Left ventricle myocardium inferior (tissue), 1 donor: ENCODE results near the gene PRIM1. TPM values are rescaled to one million over a fixed set of nuclear protein-coding genes. Genes with fewer than 3 reads are reported as not detected.

Experiments
- DNase-seq: peaks from one replicate; pipeline ENCODE4 v3.0.0-alpha.2; 2020
- H3K27ac ChIP-seq: fragments of 200-600 bp; replicated peaks from 2 replicates; pipeline ENCODE4 v1.8.0; 2021
- H3K27me3 ChIP-seq: fragments of 200-600 bp; 2 replicates; pipeline ENCODE4 v1.8.0; 2021; ENCODE audit warnings: low read depth
- H3K36me3 ChIP-seq: fragments of 200-600 bp; 2 replicates; pipeline ENCODE4 v1.8.0; 2021
- H3K4me1 ChIP-seq: fragments of 200-600 bp; 2 replicates; pipeline ENCODE4 v1.8.0; 2021
- H3K4me3 ChIP-seq: fragments of 200-600 bp; 2 replicates; pipeline ENCODE4 v1.8.0; 2021; ENCODE audit warnings: mild to moderate bottlenecking, moderate library complexity
- H3K9me3 ChIP-seq: fragments of 200-600 bp; replicated peaks from 2 replicates; pipeline ENCODE4 v1.8.0; 2021
- CTCF ChIP-seq: fragments of 200-600 bp; IDR thresholded peaks from 2 replicates; pipeline ENCODE4 v1.8.0; 2021; ENCODE audit warnings: antibody characterized with exemption, mild to moderate bottlenecking, borderline replicate concordance
- intact Hi-C: fragments of 100-400 bp; cut with micrococcal nuclease; formaldehyde crosslinking; loops from one replicate; pipeline ENCODE4 v1.11.0; 2022
- total RNA-seq: library from RNA; stranded (reverse); fragmentation: NEBNext Ultra II Directional; extraction: Animal tissue kit (Norgen Biotek cat#: 25700); gene quantifications from one replicate; pipeline ENCODE4 v1.2.1, GENCODE V29; 2021
- donor health status: DM: no; HTN: yes; CAD: no; lungs with severe emphysema.

The PRIM1 gene
- total RNA-seq, 1 donor from 2014 or later = 2.7 TPM

- H3K4me1 ChIP-seq = no peaks in the 10 kb centered on the region
- no peak overlapping the region for H3K4me3 ChIP-seq
- H3K36me3 ChIP-seq = no peaks in the 10 kb centered on the region
- H3K9me3 ChIP-seq = no peaks in the 10 kb centered on the region
- intact Hi-C loops = no loop called here
- no peak for DNase-seq
- H3K27me3 ChIP-seq = no peaks in the 10 kb centered on the region
- H3K27ac ChIP-seq = no peak overlapping the region
- TF ChIP-seq CTCF = no peak
Observed at GRCh38 chr12:56699020-56699661, 53.0 kb downstream of the PRIM1 start.

- no peaks in the 10 kb centered on the region for H3K27me3 ChIP-seq
- intact Hi-C loops = no loop called here
- no peaks in the 10 kb centered on the region for H3K4me1 ChIP-seq
- no peak for TF ChIP-seq CTCF
- no peaks in the 10 kb centered on the region for H3K9me3 ChIP-seq
- H3K36me3 ChIP-seq = no peaks in the 10 kb centered on the region
- H3K4me3 ChIP-seq = no peak overlapping the region
- DNase-seq = no peak
- no peak overlapping the region for H3K27ac ChIP-seq
Observed at GRCh38 chr12:56695327-56696101, 56.6 kb downstream of the PRIM1 start.

- no peak overlapping the region for H3K27ac ChIP-seq
- no peaks in the 10 kb centered on the region for H3K27me3 ChIP-seq
- no peak for DNase-seq
- peaks cover 5% of the 10 kb centered on the region for H3K4me1 ChIP-seq
- H3K36me3 ChIP-seq = no peaks in the 10 kb centered on the region
- H3K4me3 ChIP-seq = no peak overlapping the region
- TF ChIP-seq CTCF = no peak
- intact Hi-C loops = no loop called here
- H3K9me3 ChIP-seq = no peaks in the 10 kb centered on the region
Observed at GRCh38 chr12:56694161-56694560, 58.0 kb downstream of the PRIM1 start.

- Histone ChIP-seq H3K27me3 (no peaks in the 10 kb centered on the region), H3K36me3 (peaks cover 5% of the 10 kb centered on the region), H3K4me3 (peak overlapping the region; percentile 95), H3K4me1 (peaks cover 54% of the 10 kb centered on the region), H3K27ac (peak overlapping the region; percentile 97), H3K9me3 (no peaks in the 10 kb centered on the region)
- DNase-seq = no peak
- TF ChIP-seq CTCF = no peak
- intact Hi-C loops = no loop called here
Observed at GRCh38 chr12:56688846-56689109, 63.3 kb downstream of the PRIM1 start.

- peak within 1 kb of the TSS; percentile 95 for H3K4me3 ChIP-seq
- DNase-seq = peak; percentile 98
- peaks cover 5% of the 10 kb centered on the region for H3K36me3 ChIP-seq
- peaks cover 59% of the 10 kb centered on the region for H3K4me1 ChIP-seq
- H3K27ac ChIP-seq = peak within 1 kb of the TSS; percentile 97
- H3K27me3 ChIP-seq = no peaks in the 10 kb centered on the region
- H3K9me3 ChIP-seq = no peaks in the 10 kb centered on the region
- intact Hi-C loops = no loop called here
- no peak for TF ChIP-seq CTCF
Observed at GRCh38 chr12:56688129-56688845, 63.8 kb downstream of the PRIM1 start, which contains the start of gene PTGES3. PTGES3 (minus strand) TSS chr12:56688284; CDS start chr12:56687999, 285 bp downstream.
